ENCODE data around the gene ARFGAP2.

ARFGAP2 gene

DNA sequence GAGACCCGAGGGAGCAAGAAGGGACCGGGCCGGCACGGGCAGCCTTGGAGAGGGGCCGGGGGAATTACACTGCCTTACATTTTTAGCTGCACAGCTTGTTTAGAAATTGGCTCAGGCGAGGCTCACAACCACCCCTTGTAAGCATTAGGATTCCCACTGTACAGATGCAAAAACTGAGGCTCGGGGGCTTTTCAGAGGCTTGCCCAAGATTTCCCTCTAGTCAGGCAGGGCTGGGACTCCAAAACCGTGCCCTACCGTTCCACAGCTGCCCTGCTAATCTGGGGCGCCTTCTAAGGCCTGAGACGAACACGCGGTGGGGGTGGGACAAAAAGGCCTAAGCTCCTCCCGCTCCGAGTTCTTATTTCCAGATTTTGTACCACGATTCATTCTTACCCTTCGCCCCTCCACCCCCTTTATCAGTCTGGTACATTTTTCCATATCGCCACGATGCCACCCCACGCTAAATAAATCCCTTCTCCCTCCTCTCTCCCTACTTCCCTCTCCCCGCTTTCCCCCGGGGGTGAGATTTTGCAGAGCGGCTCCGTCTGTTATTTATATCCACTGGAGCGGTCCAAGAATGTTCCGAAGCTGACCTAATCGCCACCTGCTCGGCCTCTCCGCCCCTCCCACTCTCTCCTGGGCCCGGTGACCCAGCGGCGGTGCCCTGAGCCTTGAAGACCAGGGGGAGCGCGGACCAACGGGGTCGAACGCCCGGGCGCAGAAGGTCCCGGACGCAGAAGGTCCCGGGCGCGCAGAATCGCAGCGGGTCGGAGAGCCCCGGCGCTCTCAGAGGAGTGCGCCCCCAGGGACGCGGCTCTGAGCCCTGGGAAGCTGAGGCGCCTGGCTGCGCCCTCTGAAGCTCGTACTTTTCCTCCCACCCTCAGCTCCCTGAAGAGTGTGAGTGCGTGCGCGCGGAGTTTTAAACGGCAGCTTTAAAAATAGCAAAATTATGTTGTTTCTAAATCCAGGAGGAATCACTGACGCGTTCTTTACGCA is 10.3 kb upstream of the ARFGAP2 start:
- DNase-seq = peak; percentile 17

DNA sequence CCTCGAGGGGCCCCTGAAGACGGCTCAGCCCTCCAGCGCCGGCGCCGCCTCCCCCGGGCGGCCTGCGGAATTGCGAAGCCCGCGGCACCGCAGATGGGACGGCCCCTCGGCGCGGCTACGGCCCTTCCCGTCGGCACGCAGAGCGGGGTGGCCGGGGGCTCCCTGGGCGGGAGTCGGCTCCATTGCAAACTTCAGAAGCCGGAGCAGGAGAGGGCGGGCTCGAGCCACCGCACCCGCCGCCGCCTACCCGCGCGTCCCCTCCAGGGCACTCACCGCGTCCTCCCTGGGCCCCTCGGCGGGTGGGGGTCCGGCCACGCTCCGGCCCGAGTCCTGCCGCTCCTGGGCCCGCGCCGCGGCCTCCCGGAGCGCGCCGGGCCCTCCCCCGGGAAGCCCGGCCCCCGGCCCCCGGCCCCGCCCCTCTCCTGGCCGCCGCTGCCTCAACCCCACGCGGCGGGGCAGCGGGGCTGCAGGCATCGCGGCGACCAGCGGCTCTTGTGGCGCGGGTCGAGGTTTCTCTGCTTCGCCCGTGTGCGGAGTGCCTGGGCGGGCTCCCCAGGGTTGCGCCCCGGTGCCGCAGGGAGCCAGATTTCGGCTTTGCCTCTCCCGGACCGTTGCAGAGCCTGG is 9.5 kb upstream of the ARFGAP2 start, which contains the start of gene PACSIN3:
PACSIN3 (minus strand) TSS at position 359 of the 624 bp plus-strand sequence. CDS start 3,707 bp downstream, outside the sequence.
- peak; percentile 38 for DNase-seq

DNA sequence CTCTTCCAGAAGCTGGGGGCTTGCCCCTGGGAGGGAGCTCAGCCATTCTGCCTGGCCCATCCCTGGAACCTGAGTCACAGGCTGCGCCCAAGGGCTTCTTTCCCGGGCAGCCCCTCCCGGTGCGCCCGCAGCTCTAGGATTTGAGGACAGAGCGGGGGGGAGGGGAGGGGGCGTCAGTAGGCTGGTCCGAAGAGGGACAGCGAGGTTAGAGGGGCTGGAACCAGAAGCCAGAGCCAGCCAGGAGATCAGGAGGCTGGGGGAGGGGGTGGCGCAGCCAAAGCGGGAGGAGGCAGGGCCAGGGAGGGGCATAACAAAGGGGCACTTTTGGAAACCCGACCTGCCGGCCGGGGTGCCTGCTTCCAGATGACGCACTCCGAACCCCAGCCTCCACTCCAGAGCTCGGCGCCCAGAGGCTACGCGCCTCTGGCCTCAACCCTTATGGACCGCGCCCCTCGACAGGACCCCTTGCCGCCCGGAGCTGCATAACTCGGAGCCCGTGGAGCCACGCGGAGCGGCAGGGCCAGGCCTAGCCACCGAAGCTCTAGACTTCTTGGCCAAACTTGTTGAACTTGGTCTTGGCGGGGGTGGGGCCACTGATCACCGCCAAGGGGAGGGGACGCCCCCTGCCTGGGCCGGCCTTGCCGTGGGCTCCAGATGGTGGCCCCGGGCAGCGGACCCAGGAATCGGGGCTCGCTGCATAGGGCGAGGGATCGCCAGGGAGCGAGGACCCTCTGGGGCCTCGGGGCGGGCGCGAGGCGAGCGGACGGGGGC is 8.8 kb upstream of the ARFGAP2 start:
- DNase-seq = peak; percentile 31

DNA sequence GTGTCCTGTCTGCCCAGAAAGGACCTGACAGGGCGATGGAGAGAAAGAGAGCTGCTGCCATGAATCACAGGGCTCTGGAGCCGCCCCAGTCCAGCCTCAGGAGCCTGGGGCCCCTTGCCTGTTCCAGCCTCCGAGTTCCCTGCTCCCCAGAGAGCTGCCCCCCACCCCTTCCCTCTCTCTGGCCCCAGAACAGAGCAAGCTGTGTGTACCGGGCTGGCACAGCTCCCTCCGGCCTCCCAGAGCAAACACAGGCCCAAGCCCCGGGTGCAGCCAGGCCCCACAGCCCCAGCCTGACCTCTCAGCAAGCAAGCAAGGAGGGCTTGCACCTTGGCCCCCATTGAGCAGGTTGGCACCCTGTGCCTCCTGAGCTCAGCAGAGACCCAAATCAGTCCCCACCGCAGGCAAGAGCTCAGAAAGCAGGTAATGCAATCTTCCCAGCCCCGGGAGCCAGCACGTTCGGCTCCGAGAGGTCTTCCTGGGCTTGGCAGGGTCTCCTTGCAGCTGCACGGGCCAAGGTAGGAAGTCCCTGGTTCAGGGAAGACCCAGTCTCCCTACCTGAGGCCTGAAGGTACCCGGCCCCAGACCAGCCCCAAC is 8.1 kb upstream of the ARFGAP2 start:
- no peak for DNase-seq

DNA sequence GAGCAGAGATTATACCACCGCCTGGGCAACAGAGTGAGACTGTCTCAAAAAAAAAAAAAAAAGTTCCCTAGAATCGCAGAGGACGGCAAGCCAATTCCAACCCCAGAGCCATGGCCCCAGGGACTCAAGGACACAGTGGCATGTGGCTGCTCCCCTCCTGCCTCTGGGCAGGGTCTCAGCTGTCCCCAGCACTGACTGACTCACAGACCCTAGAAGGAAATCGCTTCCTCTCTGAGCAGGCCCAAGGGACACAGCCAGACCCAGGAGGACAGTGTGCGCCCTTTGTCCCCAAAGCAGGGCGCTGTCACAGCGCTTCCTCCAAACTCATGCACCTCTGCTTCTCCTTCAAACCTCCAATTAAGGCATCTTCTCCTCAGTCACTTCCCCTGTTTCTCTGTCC is 7.3 kb upstream of the ARFGAP2 start:
- DNase-seq = no peak

DNA sequence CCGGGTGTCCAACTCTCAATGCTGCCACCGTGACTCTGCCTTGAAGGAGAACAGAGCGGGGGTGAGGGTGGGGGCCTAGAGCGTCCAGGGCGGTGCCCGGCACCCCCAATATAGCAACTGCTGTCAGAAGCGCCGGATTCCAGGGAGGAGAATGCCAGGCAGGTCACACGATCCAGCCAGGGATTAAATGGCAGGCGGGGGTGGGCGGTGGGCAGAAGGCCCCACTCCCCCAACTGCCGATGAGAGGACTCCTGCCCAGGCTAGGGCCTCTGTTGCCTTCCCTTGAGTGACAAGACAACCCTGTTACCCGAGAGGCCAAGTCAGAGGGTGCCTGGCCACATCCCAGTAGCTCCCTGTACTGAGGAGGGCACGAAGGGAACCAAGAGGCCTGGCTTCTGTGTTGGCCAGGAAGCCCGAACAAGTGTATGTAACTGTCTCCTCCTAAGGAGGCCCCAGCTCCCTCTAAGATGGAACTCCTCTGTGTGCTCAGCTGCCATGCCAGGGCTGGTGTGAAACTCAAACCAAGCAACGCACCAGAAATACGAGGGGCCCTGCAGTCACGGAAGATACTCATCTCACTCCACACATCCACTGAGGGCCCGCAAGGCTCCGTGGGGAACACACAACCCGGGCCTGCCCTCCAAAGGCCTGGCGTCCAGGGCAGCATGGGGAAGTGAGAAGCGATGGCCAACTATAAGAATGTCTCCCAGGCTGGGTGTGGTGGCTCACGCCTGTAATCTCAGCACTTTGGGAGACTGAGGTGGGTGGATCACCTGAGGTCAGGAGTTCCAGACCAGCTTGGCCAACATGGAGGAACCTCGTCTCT is 6.6 kb upstream of the ARFGAP2 start:
- DNase-seq = no peak

DNA sequence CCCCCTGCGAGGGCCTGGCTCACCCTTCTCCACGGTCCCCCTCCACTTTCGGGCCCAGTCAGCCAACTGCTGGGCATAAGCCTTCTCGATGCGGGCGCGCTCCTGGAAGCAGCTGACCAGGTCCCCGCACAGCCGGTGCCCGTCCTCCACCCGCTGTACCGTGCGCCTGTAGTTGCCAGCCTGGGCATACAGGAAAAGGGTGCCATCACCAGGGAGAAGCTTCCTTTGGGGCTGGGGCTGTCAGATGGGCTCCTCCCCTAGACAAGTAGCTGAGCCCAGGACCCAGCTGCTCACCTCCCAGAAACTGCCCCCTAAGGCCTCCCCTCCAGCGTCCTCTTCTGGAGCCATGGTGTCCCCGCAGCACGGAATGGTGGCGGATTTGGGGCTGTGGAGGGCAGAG is 5.7 kb upstream of the ARFGAP2 start:
- no peak for DNase-seq

DNA sequence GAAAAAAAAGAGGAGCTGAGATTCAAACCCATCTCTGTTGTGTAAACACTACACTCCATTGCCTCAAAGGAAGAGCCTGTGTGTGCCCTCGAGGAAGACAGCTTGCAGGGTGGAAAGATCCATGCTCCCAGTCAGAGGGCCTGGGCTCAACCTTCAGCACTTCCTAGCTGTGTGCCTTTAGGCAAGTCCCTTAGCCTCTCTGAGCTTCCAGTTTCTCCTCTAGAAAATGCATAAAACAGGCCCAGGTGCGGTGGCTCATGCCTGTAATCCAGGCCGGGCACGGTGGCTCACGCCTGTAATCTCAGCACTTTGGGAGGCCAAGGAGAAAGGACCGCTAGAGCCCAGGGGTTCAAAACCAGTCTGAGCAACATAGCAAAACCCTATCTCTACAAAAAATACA is 4.6 kb upstream of the ARFGAP2 start:
- DNase-seq = no peak

DNA sequence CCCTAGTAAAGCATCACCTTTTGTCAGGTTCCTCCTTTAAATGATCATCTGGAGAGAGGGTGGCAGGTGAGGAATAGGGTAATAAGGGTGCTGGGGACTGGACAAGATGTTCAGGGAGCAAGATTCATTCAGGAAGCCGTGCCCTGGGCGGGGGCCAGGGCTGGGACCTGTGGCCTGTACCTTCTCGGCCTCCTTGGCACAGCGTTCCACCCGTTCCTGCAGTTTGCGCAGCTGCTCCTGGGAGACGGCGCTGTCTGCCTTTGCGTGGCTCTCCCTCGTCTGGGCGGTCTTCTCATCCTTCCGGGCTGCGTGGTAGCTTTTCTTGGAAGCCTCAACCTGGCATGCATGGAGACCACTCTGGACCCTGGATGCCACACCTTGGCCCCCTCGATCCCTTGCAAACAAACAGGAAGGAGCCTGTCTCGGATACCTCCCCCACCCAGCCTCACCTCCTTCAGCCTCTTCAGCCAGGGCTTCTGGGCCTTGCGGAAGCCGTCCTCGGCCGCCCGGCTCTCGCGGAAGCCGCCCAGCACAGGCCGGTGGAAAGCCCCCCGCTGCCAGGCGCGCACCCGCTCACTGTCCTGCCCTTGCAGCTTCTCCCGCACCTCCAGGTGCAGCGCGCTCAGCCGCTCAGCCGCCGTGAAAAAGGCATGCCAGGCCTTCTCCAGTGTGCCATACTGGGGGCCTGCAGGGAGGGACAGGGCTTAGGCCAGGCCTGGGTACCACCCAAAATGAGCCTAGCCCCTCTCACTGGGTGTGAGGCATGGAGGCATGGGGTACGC is 3.5 kb upstream of the ARFGAP2 start:
- no peak for DNase-seq

DNA sequence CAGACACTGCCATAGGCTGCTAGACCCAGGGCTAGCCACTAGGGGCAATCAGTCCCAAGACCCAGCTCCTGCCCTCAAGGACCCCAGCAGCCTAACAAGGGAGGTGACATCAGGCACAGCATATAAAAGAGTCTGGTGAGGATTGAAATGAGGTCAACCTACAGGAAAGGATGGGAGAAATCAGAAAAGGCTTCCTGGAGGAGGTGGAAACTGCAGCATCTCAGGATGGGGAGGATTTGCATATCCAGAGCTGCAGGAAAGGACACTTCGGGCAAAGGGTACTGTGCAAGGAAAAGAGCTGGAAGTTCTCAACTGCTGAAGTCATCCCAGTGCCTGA is 2.9 kb upstream of the ARFGAP2 start:
- no peak for DNase-seq

DNA sequence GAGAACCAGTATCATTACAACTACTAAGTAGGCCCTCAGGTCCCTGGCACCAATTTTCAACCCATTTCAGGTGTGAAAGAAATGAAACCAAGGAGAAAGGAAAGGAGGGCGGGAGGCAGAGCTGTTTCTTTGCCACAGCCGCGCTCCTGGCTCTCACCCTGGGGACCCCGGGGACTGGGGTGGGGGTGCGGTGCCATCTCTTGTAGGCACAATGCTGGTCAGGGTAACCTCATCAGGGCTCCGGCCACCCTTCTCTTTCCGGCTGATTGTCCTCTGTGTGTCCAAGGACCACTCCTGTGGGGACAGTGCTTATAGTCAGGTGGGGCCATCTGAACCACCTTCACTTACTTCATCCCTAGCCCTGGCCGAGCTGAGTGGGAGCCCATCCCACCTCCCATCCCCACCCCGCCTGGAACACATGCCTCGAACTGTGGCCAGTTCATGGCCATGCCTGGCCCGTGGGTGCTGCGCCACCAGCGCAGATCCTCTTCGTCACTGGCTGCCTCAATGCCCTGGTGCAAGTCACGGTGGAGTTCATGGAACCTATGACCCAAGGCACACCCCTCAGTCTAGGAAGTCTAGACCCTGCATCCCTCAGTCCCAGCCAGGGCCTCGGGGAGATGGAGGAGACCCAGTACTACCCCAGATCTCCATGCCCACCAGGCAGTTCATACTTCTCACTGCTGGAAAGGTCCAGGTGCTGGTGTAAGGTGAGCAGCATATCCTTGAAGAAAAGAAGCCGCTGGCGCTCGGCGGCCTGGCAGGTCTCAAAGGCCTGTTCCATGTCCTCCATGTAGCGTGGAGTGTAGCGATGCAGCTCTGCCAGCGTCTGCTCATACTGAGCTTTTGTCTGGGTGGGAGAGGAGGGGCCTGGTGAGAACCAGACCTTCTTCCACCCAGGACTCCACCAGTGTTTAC is 2.3 kb upstream of the ARFGAP2 start:
- no peak for DNase-seq

DNA sequence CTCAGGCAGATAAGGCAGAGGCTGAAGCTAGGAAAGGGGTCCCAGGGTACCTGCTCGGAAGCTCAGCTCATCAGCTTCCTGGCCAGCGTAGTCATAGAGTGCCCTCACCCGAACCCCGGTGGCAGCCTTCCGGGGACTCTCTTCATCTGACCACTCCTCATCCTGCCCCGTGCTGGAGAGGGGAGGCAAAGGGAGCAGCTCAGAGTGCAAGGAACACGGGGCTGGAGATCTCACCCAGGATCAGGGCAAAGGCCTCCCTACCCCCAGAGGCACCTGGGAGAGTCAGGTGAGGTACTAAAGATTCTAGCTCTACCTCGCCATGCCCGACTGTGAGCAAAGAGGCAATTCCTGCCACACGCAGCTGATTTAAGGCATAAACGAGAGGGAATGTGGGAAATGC is 1.6 kb upstream of the ARFGAP2 start:
- no peak for DNase-seq

DNA sequence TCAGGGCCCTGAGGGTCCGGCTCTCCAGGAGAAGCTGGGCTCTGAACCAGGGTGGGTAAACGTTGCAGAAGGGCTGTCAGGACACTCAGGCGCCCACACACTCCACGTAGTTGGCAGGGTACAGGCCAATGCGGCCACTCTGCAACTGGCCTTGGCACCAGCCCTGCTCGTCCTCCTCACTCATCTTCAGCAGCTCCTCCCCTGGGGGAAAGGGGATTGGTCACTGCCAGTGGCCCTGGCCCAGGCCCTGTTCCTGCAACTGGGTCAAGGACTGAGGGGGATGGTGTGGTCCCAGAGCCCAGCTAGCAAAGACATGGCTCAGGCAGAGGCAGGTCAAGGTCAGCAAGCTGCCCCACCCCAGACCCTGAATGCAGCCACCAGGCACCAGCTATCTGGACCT is 1.2 kb upstream of the ARFGAP2 start:
- DNase-seq = no peak

DNA sequence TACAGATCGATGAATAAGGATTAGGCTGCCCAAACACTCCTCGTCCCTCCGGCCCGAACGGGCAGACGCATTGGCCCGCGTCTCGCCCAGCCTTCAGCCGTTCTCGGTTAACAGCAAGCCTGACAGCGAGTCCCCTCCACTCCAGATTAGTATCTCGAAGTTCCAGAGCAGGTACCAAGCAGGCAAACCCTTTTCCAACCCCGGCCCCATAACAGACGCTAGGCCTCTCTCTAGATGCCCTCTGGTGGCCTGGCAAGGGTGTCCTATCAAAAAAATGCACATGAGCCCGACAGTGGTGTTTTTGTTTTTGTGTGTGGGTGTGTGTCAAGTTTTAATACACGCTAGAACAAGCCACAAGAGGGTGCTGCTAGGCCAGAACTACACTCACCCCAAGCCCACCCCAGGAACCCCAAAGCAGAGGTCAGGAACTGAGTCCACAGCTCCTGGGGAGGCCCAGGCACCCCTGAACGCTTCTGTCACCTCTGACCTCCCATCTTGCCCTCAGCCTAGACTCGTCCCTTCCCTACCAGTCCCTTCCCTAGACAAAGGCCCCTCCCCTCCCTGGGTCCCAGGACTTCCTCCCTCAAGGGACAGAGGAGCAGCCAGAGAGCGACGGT is 658 bp upstream of the ARFGAP2 start:
- peak; percentile 75 for DNase-seq

DNA sequence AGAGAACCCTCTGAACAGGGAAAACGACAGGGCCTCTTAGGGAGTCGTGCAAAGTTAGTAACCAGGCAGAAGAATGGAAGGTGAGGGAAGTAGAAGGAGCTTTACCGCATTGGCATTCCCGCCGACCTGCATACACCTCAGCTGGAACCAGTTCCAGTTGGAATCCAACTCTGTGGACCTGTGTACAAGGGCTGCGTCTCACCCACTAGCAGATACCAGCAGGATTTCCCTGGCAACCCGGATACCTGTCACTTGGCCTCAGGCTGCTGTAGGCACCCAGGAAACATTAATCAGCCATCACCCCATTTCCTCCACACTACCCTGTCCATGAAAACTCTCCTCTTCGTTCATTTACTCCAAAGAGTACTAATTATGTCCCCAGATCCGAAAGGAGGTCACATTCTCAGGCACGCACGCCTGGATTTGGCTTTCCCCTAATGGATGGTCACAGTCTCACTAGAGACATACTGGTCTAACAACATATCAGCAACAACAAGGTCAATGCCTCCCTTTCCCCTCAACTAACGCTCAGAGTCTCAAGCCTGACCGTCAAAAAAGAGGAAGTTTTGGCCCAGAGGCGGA is 842 bp downstream of the ARFGAP2 start:
- DNase-seq = no peak

DNA sequence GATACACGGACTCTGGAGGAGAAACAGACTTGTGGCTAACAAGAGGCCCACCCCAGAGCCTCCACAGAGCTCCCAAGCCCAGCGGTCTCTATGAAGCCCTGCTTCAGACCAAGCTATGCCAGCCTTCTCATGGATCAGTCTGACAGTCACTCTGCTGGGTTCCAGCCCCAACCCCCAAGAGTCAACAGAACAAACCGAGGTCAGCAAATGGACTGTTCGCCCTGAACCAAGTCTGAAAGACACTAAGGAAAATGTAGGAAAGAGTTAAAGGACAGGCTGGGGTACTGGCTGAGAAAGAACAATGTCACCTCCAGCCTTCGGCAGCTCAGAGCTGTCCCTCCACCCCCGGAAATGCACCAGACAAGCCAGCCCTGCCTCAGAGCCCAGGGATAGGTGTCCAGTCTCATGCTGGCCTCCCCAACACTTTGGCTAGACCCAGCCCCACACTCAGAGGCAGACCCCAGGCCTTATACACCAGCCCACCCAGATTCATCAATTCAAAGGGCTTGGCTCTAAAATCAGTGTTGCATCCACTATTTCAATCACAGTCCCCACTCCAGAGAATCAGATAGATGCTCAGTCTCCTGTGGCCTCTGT is 3.8 kb downstream of the ARFGAP2 start:
- no peak for DNase-seq

DNA sequence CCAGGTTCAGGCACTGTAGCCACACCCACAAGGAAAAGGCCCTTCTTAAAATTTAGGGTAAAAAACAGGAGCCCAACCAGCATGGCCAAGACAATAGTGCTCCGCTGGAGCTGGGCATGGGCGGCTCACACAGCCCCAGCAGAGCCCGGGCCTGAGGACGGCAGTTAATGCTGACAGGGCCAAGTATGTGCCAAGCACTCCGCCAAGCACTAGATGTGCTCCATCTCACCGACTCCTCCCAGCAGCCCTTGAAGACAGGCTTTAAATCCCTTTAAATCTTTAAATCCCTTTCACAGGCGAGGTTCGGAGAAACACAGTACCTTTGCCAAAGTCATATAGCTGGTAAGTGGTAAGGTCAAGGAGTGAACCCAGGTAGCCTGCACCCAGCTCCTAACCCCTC is 4.8 kb downstream of the ARFGAP2 start:
- DNase-seq = no peak

DNA sequence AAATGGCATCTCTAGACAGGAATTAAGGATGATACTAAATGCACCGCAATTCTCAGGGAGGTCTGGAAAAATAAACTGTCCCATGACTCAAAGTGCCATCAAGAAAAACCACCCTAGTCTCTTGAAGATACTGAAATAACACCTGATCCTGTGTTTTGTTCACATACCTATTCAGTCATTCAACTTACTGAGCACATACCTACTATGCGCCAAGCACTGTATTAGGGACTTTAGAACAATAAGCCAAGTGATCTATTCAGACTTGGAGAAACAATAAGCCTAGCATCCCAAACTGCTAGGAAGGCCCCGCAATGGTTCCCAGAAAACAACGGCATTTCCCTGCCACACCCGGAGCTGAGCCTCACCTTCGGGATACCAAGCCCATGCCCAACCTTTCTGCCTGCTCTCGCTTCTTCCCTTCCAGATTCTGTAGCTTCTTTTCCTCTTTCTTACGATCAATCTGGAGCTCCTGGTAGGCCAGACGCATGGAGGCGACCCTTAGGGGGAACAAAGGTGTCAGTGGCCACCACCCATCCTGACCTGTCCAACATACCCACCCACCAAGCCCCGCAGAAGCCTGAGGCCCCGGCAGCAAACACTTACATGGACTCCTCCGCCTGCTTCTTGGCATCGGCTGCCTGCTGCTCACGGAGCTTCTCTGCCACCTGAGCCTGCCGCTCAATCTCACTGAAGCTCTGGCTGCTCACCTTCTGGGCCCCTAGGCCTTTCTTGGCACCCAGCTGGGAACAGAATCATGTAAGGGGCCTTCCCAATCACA is 5.4 kb downstream of the ARFGAP2 start:
- DNase-seq = no peak

All from fibroblast of upper back skin (primary cell).